Activated CD8-positive, alpha-beta memory T cell treated with anti-CD3 and anti-CD28 coated beads for 4 hours (primary cell): ENCODE measurements around the gene LCTL.
"Not testable (repeated sequence)": the region's sequence is repeated elsewhere in the genome, so short reads cannot be mapped to it uniquely, and the experiment has no call there.

Source experiments
- DNase-seq, 2 donors: peaks; one replicate each; pipeline ENCODE4 v3.0.0-alpha.2; 2020; ENCODE audit warnings: low read depth in 2 of 2

LCTL gene

GRCh38 chr15:66591322-66591862 lies 25.6 kb upstream of the LCTL start:
- DNase-seq, result no peak

DNA sequence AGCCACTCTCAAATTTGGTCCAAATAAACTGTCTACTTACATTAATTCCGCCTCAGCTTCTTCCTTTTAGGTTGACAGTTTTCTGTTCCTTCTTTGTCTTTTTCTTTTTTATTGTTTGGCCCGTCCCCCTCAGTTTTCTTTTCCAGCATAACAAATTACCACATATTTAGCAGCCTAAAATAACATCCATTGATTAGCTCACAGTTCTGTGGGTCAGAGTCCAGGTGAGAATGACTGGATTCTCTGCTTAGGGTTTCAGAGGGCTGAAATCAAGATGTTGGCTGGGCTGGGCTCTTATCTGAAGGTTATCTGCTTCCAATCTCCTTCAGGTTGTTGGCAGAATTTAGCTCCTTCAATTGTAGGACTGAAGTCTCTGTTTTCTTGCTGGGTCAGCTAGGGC lies 24.6 kb upstream of the LCTL start:
- DNase-seq, result no peak

DNA sequence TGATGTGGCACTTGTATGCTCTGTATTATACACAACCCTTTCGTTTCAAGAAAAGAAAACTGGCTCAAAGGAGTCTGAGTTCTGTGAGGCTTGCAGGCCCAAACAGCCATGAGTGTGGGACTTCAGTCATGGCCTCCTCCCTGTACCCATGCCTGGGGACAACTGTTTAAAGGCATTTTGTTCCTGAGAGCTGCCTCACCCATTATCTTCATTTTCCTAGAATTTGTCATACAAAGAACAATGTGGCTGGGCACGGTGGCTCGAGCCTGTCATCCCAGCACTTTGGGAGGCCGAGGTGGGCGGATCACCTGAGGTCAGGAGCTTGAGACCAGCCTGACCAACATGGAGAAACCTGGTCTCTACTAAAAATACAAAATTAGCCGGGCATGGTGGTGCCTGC lies 23.6 kb upstream of the LCTL start:
- not testable (repeated sequence) for DNase-seq

DNA sequence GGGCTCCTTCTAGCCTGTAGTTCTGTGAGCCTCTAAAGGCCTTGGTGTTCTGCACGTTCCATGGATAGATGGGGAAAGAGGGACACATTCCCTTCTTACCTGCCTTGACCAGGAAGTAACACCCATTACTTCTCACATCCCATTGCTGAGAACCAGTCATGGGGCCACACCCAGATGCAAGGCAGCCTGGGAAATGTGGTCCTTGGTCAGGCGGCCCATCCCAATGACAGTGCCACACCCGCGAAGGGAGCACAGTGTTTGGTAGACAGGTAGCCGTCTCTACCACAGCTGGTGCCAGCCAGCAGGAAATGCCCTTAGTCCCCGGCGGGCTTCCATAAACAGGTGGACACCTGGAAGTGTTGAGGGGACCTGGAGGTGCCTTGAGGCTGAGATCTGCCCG lies 23.2 kb upstream of the LCTL start:
- DNase-seq, result no peak

GRCh38 chr15:66588537-66588936 lies 22.7 kb upstream of the LCTL start:
- DNase-seq, result no peak

DNA sequence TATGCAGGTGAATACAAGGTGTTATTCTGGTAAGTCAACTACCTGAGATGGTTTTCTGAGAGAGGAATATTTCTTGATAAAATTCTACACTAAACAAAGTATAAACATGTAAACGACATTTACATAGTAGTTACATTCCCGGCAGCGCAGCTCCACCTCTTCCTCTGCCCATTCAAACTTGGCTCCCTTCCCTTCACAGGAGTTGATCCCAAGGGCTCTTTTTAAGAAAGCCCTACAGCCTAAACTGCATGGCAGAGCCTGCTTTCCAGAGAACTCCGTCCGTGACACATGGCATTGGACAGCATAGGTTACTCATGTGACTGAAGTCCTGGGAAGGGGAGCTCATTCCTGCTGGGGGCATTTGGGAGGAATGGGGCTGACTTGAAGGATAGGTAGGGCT lies 22.0 kb upstream of the LCTL start:
- no peak for DNase-seq

- DNase-seq, result no peak
These were observed 21.2 kb upstream of the LCTL start for GRCh38 chr15:66587020-66587419.

DNA sequence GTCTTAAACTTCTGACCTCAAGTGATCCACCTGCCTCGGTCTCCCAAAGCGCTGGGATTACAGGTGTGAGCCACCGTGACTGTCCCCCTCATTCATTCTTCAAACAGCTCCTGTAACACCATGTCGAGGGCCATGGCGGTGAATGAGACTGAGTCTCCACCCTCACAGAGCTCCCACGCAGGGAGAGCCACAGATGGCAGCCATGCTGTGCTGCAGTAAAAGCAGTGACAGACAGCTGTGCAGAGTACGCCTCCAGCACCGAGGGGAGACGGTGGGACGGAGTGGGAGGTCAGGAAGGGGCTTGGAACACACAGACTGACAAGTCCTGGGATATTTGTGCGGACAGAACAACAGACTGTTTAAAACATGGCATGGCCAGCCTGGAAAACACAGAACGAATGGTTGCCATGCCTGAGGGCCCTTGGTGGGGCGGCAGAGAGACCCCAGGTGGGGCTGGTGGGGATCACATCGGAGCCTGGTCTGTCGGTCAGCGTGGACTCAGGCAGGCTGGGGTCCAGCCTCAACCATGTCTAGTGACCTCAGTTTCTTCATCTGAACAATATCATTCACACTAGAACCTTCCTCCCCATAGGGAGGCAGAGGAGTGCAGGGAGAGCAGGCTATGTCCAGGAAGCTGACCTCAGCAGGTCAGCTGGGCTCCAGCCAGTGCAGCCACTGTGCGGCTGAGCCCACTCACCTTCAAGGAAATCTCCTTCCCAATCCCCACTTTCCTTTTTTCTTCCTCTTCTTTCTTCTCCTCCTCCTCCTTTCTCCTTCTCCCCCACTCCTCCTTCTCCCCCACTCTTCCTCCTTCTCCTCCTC lies 20.6 kb upstream of the LCTL start:
- no peak for DNase-seq

DNA sequence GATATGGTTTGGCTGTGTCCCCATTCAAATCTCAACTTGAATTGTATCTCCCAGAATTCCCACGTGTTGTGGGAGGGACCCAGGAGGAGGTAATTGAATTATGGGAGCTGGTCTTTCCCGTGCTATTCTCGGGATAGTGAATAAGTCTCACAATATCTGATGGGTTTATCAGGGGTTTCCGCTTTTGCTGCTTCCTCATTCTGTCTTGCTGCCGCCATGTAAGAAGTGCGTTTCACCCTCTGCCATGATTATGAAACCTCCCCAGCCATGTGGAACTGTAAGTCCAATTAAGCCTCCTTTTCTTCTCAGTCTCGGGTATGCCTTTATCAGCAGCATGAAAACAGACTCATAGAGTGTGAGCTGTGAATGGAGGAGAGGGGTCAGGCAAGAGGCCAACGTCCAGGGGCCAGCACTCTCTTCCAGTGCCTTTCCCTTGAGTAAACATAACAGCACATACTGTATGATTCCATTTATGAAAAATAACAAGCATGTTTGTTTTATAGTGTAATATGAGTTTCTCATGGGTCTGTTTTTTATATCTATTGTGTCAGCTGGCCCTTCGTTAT lies 16.3 kb upstream of the LCTL start:
- no peak for DNase-seq

DNA sequence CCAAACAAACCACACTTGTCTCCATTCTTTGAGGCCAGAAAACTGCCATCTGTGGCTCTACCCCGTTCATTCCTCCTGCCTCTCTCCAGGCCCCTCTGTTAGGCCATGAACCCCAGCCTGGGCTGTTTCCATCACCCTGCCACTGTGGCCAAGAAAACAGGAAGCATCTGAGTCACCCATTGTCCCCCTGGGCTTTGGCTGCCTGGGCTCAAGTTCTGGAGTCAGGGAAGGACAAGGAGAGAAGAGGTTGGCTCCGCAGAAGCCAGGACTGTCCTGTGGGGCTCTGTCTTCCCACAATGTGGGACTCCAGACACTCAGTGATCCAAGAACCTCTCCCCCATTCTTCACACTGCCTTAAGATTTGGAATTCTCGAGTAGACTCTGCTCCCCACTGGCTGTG lies 14.8 kb upstream of the LCTL start:
- no peak for DNase-seq

DNA sequence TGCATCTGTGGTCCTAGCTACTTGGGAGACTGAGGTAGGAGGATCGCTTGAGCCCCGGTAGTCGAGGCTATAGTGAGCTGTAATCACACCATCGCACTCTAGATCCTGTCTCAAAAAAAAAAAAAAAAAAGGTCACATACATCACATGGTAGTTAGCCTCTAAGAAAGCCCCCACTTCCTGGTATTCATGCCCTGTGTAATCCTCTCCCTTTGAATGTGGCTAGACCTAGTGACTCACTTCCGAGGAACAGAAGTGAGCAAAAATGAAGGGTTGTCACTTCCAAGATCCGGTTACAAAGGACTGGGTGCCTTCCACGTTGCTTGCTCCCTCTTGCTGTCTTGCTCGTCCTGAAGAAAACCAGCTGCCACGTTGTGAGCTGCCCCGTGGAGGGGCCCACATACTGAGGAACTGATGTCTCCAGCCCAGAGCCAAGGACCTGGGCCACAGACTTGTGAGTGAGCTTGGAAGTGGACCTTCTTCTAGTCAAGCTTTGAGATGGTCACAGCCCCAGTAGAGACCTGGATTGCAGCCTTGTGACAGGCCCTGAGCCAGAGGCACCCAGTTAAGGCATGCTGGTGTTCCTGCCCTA lies 12.6 kb upstream of the LCTL start:
- DNase-seq, result no peak

DNA sequence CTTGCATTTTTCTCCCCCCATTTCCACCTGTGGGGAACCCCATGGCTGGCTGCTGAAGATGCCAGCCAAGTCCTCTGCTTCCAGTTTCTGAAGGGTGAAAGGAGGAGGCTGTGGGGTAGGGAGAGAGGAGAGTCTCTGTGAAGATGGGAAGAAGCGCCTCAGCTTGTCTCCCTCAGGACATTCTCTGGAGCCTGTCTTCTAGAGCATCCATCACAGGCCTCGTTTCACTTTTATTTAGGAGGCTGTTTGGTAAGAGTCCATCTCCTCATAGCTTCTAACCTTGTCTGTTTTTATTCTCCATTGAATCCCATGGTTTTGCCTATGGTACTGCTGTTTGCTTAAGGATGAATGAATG lies 8.8 kb upstream of the LCTL start:
- no peak for DNase-seq

DNA sequence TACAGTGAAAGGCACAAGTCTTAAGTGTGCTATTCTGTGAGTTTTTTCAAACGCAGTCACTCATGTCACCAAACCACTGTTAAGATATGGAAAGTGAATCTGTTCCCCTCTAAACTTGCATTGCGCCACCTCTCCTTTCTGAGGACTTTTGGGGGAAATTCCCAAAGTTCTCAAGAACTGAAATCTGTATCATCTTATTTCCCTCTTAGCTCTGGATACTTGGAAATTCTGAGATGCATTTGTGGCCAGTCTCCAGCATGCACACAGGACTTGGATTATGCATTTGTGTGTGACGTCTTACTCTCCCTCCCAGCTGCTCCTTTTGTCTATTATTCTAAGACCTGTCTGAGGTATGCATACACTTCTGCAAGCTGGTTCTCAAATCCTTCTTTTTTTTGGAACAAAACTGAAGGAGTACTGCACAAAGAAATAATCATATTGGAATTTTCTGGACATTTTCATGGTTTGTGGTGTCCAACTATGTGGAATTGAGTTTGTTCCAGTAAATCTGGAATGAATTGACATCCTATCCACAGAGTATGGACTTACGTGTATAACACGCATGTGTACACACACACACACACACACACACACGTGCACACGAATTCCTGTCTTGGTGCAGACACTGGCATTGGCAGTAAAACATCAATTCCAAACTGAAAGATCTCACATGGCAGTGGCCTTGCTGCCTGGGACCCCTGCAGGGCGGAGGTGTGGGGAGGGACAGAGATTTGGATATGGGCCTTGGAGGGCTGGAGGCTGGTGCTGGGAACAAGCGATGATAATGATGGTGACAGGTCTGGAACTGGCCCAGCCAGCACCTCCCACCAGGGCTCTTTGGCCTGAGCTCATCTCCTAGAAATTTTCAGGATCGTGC lies 8.2 kb upstream of the LCTL start:
- no peak for DNase-seq

DNA sequence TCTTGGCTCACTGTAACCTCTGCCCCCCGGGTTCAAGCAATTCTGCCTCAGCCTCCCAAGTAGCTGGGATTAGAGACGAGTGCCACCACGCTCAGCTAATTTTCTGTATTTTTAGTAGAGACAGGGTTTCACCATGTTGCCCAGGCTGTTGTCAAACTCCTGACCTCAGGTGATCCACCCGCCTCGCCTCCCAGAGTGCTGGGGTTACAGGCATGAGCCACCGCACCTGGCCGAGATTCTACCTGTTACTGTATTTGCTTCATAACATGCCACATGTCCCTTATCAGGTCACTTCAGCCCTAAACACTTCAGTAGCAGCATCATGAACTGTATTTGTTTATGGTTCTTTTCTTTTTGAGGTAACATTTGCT lies 7.5 kb upstream of the LCTL start:
- no peak for DNase-seq

DNA sequence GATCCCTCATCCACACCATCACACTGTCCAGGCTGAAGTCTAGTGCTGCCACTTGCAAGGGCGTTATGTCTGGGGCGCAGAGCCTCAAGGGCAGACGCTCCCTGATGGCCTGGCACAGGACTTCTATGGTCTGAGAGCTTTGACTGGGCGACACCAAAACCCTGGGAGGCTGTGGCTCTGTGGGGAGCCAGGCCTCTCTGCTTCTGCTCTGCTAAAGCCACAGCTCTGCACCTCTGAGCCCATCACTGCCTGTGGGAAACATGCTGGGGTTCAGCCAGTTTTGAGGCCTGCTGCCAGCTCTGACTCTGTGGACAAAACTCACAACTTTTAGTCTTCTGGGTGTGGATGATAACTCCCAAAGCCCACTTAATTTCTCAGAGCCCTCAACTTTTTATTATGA lies 6.3 kb upstream of the LCTL start:
- no peak for DNase-seq

GRCh38 chr15:66570842-66571478 lies 5.2 kb upstream of the LCTL start:
- no peak for DNase-seq

DNA sequence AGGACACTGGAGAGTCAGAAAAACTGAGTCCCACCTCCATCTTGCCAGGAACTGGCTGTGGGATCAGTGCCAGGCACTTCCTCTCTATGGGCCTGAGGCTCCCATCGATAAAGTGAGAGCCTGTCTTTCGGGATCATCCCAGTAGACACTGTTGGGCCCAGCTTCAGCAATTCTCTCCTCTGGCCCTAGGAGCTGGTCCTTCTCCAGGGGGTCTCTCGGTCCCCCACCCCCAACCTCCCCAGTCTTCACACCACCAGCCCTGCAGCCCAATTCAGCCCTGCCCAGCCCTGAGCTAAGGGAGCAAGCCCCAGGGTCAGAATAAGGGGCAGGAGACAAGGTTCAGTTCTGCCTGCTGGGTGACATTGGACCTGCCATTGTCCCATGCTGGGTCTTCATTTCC lies 4.5 kb upstream of the LCTL start:
- DNase-seq, result no peak

- no peak for DNase-seq
These were observed 3.8 kb upstream of the LCTL start for GRCh38 chr15:66569461-66570137.

DNA sequence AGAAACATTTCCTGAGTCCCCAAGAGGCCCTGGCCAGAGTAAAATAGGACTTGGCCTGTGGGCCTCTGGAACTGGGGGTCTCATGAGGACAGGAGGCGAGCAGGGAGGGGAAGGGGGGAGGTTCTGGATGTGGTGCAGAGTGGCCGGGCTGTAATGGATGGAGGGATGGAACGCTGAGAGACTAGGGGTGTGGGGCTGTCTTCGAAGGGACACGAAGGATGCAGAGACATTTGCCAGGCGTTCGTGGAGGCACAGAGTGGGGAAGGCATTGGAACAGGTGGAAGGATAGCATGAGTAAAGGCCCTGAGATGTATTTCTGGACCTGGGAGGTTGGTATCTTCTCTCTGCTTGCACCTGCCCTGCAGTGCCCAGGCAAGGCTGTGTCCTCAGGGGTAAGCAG lies 2.1 kb upstream of the LCTL start:
- DNase-seq, result no peak

GRCh38 chr15:66566963-66567531 lies 1.2 kb upstream of the LCTL start:
- DNase-seq, result peak in 1 of 2 donors; percentile 5

DNA sequence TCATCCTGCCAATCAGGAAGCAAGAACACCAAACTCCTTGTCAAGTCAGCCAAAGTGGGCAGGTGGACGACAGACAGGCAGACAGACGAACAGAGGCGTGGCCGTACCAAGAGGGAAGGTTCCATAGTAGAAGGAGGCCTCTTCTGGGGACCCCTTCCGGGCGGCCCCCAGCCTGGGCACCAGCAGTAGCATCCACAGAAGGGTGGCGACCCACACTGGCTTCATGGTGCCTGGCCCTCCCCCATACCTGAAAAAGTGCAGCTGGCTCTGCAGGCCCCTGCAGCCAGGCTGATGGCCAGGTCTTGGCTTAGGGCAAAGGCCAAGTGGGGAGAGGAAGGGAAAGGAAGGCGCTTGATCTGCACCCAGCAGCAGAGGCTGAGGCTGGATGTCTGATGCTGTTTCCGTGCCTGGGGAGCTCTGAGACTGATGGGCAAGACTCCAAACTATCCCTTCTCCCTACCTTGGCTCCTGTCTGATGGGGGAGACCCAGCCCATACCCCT lies 607 bp downstream of the LCTL start:
- DNase-seq, result no peak
